HCEC 1CT (cell line): ENCODE data around the gene MCAT.
A peak's percentile ranks its signal among the peaks of the same experiment; 100 is the strongest.
"Not testable (repeated sequence)": the region's sequence is repeated elsewhere in the genome, so short reads cannot be mapped to it uniquely, and the experiment has no call there.

Experiments used
- DNase-seq: peaks from one replicate; pipeline ENCODE4 v3.0.0-alpha.2; 2017

MCAT gene

GRCh38 chr22:43152357-43153071, 9.3 kb upstream of the MCAT start:
- DNase-seq = peak; percentile 20

GRCh38 chr22:43152003-43152356, 8.8 kb upstream of the MCAT start:
- peak; percentile 1 for DNase-seq

- peak; percentile 47 for DNase-seq
Measured at GRCh38 chr22:43151251-43152002, 8.2 kb upstream of the MCAT start, which contains the start of gene TSPO. Gene TSPO (plus strand): TSS chr22:43151559. CDS start chr22:43159239, 7,680 bp downstream.

DNA sequence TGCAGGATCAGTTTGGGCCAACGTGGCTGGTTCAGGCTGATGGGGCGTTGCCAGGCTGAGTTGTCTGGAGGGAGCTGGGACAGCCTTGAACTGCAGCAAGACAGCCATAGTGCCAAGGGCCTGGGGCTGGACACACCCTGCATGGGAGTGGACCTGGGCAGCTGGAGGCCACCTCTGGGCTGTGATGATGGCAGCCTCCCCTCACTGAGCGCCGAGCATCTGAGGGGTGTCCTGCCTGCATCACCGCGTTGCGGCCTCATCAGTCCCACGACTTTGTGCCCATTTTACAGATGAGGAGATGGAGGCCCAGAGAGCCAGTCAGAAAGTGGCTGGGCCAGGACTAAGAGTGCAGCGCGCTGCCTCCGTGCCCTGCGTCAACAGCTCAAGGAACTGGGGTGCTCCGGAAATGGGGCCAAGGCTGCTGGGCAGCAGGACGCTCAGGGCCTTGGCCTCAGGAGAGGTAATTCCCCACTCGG, 7.6 kb upstream of the MCAT start:
- DNase-seq = no peak

DNA sequence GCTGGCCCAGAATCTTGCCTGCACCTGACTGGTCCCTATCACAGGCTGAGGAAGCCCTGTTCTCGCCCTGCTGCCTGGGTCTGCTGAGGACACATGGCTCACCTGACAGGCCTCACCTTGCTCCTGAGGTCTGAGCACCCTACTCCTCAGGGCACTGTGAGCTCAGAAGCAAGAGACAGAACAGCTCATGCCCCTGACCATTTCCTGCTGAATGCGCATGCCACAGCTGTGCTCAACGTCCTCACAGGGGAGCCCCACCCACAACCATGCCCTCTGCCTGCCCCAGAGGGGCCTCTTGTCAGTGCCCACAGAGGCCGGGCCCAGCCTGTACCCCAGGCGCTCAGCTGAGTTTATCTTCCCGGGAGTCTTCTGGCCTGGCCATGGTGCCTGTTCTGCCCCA, 5.4 kb upstream of the MCAT start:
- no peak for DNase-seq

DNA sequence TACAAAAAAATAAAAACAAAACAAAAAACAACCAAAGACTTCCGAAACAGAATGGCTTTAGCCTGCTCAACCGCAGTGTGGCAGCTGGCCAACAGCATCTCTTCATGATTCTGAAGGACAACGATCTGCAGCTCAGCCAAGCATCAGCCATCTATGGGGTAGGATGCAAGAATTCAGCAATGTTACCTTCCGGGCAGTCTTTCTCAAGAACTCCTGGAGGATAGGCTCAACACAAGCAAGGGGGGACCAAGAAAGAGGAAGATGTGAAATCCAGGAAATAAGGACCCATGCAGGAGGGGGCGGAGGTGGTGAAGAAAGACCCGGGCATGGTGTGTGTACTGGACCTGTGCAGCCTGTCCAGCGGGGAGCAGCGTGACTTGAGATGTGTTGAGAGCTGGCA, 4.6 kb upstream of the MCAT start:
- DNase-seq = no peak

GRCh38 chr22:43146332-43146731, 3.1 kb upstream of the MCAT start:
- DNase-seq = not testable (repeated sequence)

DNA sequence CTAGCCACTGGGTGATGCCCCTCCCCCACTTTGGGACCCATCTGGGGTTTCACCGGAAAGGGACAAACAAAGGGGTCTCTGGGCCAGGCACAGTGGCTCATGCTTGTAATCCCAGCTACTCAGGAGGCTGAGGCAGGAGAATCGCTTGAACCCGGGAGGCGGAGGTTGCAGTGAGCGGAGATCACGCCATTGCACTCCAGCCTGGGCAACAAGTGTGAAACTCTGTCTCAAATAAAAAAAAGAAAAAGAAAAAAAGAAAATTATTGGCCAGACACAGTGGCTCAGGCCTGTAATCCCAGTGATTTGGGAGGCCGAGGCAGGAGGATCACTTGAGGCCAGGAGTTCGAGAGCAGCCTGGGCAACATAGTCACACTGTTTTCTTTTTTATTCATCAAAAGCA, 2.2 kb upstream of the MCAT start:
- DNase-seq = not testable (repeated sequence)

DNA sequence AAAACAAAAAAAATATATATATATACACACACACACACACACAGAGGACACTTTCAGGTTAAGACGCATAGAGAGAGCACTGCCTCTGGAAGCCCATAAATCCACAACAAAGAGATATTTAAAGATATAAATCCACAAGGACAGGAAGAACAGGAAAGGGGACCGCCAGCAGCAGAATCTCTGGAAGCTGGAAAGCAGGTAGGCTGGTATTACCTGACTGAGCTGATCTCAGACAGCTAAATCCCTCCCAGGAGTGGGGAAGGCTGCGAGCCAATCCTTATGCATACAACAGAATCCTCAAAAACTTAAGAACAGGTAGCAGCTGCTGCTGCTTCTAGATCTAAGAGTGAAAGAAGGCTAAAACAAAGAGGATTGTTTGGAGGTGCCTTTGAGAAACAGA, 1.8 kb upstream of the MCAT start:
- no peak for DNase-seq

DNA sequence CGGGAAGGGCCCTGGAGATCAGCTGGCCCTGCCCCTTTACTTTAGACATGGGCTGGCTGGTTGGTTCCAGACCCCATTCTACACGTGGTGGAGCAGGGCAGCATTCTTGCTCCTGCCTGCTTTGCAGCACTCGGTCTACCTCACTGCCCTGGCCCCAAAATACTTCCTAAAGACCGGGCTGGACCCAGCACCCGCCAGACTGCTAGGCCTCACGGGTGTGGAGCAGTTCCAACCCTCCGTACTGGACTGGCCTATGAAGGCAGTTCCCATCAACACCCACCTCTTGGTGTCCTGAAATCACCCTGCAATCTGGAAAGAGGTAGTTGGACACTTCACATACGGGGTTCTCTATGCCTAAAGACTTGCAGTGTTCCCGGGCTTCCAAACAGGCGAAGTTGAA, 6.4 kb downstream of the MCAT start:
- DNase-seq = no peak

GRCh38 chr22:43136255-43136654, 6.9 kb downstream of the MCAT start:
- no peak for DNase-seq

DNA sequence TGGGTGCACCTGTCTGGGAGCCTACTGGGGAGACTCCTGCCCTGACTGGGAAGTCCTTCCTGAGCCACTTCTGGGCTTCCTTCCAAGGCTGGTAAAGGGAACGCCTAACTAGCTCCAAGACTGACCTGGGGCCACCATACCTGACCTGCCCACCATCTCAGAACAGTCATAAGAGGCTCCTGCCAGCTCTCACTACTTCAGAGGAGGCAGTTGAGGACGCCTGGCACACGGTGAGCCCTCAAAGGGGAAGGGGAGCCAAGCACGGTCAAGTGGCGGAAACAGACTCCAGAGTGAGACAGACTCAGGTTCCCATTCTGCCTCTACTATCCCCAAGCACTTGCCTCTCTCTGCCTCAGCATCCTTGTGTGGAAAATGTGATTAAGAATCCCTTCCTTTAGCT, 7.6 kb downstream of the MCAT start:
- no peak for DNase-seq

DNA sequence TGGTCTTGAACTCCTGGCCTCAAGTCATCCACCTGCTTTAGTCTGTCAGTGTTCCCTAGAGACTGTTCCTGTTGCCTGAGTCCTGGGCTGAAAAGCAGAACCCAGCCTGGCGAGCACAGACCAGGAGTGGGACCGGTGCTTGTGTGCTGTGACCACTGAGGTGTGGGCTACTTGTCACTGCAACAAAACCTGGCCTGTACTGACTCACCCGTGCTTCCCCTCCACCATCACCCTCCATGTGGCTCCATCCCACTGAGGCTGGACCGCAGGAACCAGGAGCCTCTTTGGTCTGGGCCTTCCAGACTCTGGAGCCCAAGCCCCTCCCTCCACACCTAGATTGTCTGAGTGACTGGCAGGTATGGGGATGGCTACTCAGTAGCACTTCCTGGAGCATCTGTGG, 8.6 kb downstream of the MCAT start:
- DNase-seq = no peak

DNA sequence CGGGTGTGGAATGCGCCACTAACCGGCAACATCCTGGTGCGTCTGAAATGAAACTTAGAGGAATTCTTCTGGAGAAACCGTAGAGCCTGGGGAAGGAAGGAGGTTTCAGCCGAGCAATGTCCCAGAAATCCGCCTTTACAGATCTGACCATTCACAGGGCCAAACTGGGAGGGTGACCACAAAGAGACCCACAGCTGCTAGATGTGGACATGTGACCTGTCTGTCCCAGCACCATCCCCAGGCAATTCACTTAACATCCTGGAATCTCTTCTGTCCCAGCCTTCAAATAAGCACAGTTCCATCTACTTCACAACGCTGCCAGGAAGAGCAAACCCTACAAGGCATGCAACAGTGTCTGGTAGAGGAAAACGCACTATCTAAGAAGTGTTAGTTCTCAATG, 9.8 kb downstream of the MCAT start:
- DNase-seq = no peak

- DNase-seq = no peak
Measured at GRCh38 chr22:43131773-43132501, 11.3 kb downstream of the MCAT start.

- no peak for DNase-seq
Measured at GRCh38 chr22:43129426-43130425, 13.5 kb downstream of the MCAT start.

DNA sequence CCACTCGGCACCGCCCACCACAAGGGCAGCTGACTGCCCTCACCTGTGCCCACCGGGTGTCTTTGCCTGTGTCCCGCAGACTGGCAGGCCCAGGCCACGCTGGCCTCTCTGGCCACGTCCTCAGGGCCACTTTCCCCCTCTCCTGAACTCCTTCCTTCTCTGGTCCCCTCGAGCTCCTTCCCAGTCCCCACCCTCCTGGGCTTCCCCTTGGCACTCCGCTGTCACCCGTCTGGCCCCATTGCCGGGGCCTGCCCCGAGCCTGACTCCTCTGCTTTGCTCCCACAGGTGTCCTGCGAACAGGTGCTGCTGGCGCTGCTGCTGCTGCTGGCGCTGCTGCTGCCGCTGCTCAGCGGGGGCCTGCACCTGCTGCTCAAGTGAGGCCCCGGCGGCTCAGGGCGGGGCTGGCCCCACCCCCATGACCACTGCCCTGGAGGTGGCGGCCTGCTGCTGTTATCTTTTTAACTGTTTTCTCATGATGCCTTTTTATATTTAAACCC, 14.2 kb downstream of the MCAT start:
- DNase-seq = no peak

DNA sequence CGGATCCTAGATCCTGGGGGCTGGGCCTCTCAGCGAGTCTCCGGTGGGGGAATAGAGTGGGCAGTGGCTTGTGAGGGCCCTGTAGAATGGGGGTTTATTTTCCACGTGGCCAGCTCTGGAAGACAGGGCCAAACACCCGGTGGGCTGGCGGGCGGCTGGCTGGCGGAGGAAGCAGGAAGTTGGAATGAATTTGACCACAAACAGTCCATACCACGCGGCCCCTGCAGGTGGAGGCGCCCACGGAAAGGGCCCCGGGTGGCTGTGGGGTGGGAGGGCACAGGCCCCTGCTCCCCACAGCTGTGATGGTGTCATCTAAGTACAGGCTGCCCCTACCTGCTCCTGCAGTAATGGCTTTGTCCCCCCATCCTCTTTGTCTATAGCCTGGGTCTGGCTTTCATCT, 15.1 kb downstream of the MCAT start:
- DNase-seq = no peak

GRCh38 chr22:43127166-43127908, 15.9 kb downstream of the MCAT start:
- no peak for DNase-seq

DNA sequence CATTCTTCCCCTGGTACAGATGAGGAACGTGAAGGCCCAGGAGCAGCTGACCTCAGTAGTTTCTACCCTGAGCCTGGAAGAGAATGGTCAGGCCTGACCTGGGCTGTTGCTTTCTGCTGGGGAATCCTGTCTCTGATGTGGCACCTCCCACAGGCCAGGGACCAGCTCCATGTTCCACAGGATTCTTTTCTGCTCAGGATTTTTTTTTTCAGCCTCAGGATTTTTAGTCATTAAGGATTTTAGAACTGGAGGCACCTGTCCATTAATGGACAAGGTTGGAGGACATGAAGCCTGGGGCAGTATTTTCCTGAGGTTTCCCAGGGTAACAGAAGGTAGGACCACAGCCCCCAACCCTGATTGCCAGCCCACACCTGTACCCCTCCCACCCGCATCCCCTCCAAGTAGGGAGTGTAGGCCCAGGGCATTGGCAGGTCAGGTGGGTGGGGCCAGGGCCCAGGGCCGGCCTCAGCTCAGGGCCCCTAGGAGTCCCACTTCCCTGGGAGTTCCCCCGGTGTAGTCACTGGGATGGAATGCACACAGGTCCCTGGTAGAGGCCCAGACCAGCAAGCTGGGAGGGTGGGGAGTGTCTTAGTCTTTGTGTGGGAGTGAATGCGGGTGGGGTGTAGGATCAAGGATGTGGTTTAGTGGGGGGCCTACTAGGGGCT, 16.6 kb downstream of the MCAT start:
- DNase-seq = peak; percentile 46

DNA sequence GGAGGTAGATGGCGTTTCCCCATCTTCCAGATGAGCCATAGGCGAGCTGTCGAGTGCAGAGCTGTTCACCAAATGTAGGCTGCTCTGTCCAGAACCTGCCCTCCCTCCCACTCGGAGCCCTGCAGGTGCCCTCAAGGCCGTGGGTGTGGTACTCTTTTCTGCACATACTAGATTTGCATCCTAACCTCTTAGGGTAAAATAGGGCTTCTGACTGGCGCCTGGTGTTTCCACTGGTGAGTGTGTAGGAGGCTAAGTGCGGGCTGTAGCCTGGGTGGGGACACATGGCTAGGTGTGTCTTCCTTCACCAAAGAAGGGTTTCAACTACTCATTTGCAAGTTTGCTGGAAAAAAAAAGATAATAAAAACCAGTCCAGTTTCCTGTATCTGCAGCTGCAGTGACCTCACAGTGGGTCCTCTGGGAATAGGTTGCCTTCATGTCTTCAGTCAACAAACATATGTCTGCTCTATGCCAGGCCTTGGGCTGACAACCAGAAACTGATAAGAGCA, 24.2 kb downstream of the MCAT start:
- DNase-seq = no peak
